Upper lobe of left lung (tissue), 4 donors: ENCODE data around the gene PROSER2.

ENCODE experiments used
- CTCF ChIP-seq, 6 experiments: fragments of 450-650 bp in 4 of 6; fragments of 200-600 bp in 2 of 6; sonication (generic) in 2 of 6; IDR thresholded peaks; one replicate each; pipeline ENCODE4 v1.5.1; 2016 to 2019; ENCODE audit warnings: antibody characterized with exemption in 6 of 6
- EP300 ChIP-seq, 4 donors: sonication (generic); formaldehyde crosslinking; IDR thresholded peaks; one replicate each; pipeline ENCODE4 v1.5.1; 2017; ENCODE audit warnings: antibody characterized with exemption in 4 of 4, control low read depth in 2 of 4
- POLR2AphosphoS5 ChIP-seq, 2 donors: sonication (generic); formaldehyde crosslinking; IDR thresholded peaks; one replicate each; pipeline ENCODE4 v1.5.1; 2017; ENCODE audit warnings: antibody characterized with exemption in 2 of 2

DNA sequence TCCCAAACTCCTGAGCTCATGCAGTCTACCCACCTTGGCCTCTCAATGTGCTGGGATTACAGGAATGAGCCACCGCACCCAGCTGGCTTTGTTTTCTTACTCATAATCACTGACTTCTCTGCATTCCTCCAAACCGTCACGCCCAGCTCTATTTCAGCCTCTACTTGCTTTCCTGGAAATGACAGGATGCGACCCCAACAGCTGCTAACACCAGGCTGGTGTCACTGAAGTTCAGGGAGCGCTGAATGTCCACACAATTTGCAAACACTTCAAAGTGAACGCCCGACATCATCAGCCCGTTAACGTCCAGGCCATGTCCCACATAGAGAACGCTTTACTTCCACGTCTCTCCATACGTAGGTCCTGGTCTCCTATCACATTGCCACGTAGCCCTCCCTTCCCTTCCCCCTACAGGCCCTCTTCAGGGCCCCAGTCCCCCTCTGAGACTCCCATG is 12.8 kb upstream of the PROSER2 start:
- peak; percentile 24 to 39 for TF ChIP-seq POLR2AphosphoS5 (IDR thresholded peaks at IDR 0.05)
- no peak for TF ChIP-seq EP300 (IDR thresholded peaks at IDR 0.05)
- TF ChIP-seq CTCF (IDR thresholded peaks at IDR 0.05) = no peak
